NOMO-1 (cell line): ENCODE data around the gene SELENOO.

Experiments
- DNase-seq, 2 experiments: peaks; one replicate each; lab custom pipeline; 2025; ENCODE audit not compliant: unreplicated experiment in 2 of 2; lab: John Stamatoyannopoulos, UW

SELENOO gene

DNA sequence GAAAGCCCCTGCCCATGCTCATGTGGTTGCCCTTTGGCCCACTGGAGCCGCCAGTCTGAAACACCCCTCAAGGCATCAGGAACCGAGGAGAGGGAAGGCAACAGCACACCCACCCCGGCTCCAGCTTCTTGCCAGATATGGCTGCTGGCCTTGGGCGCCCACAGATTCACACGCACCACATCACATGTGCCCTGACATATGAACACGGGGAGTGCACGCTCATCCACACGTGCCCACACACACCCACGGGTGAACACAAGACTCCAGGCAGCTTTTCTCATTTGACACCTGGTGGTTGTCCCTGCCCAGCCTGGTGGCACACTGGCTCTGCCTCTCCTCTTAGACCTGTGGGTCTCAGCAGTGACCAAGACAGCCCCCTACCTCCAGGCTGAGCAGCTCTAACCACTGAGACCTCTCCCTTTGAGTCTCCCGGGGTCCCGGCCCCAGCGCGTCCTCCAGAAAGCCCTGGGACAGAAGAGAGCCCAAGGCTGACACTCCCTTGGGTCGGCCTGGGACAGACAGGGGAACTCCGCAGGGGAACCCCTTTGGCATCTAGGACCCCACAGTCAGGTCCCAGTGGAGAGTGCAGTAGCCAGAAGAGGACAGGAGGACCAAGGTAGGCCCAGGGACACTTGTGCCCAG is 63.4 kb downstream of the SELENOO start:
- DNase-seq, result no peak

GRCh38 chr22:50264946-50265669 is 64.3 kb downstream of the SELENOO start:
- no peak for DNase-seq

DNA sequence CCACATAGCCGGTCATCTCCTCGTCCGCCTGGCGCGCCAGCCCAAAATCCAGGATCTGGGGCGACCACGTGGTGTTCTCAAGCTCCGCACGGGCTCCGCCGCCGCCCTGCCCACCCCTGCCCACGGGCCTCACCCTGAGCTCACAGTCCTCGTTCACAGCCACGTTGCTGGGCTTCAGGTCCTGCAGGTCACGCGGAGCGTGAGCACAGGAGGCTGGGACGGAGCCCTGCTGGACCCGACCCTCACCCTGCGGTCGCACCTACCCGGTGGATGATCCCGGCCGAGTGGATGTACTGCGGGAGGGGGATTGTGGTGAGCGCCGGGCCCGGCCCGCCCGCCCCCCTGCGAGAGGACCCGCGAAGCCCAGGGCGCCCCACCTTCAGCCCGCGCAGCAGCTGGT is 66.2 kb downstream of the SELENOO start:
- no peak for DNase-seq
